Heart right ventricle (tissue), 16 donors: ENCODE results near the gene PCMT1. TPM values are rescaled to one million over a fixed set of nuclear protein-coding genes. Genes with fewer than 3 reads are reported as not detected.

ENCODE experiments used
- ATAC-seq, 8 donors: fragments of 200-7000 bp; cut with Tn5 transposase; one replicate each; pipeline ENCODE4 v1.9.1; 2020; ENCODE audit warnings: mild to moderate bottlenecking in 8 of 8, moderate library complexity in 8 of 8, moderate number of reproducible peaks in 1 of 8
- DNase-seq, 2 donors: peaks; one replicate each; pipeline ENCODE4 v3.0.0-alpha.2; 2020
- H3K27ac ChIP-seq, 10 donors: fragments of 200-600 bp; sonication (generic) in 2 of 10; one replicate each; pipeline versions ENCODE4 v1.5.0 to v1.8.0; 2020 to 2022; ENCODE audit warnings: mild to moderate bottlenecking in 3 of 10
- H3K27me3 ChIP-seq, 7 donors: fragments of 200-600 bp; one replicate each; pipeline ENCODE4 v1.8.0; 2021 to 2022; ENCODE audit warnings: mild to moderate bottlenecking in 2 of 7
- H3K36me3 ChIP-seq, 9 donors: fragments of 200-600 bp; sonication (generic) in 1 of 9; one replicate each; pipeline versions ENCODE4 v1.5.0 to v1.8.0; 2020 to 2022; ENCODE audit warnings: mild to moderate bottlenecking in 2 of 9
- H3K4me1 ChIP-seq, 9 donors: fragments of 200-600 bp; sonication (generic) in 1 of 9; one replicate each; pipeline versions ENCODE4 v1.5.0 to v1.8.0; 2020 to 2022; ENCODE audit warnings: mild to moderate bottlenecking in 4 of 9
- H3K4me3 ChIP-seq, 10 donors: fragments of 200-600 bp; sonication (generic) in 2 of 10; one replicate each; pipeline versions ENCODE4 v1.5.0 to v1.8.0; 2020 to 2022; ENCODE audit warnings: mild to moderate bottlenecking in 7 of 10, moderate library complexity in 2 of 10
- H3K9me3 ChIP-seq, 11 donors: fragments of 200-600 bp in 10 of 11; sonication (generic) in 2 of 11; one replicate each; pipeline versions ENCODE4 v1.5.0 to v1.8.0; 2013 to 2022; ENCODE audit warnings: mild to moderate bottlenecking in 2 of 11, control low read depth in 1 of 11, moderate library complexity in 1 of 11
- WGBS, 2 donors: extraction: QIAGEN DNeasy Blood & Tissue Kit; methylation state at CpG; one replicate each; pipeline ENCODE4 v1.1.7; 2013; ENCODE audit warnings: inconsistent platforms in 1 of 2; 5-methylcytosine and 5-hydroxymethylcytosine counted together
- intact Hi-C, 10 donors: fragments of 100-400 bp; cut with DNase I; formaldehyde crosslinking; loops; one replicate each; pipeline versions ENCODE4 v1.11.1 to v1.14.2; 2022
- polyA plus RNA-seq, 2 donors: library from polyadenylated mRNA; stranded (reverse); fragments of 200-250 nt; gene quantifications; one replicate each; pipeline ENCODE4 v1.2.3, GENCODE V29; 2013
- total RNA-seq, 10 donors: library from RNA; stranded (reverse); fragmentation: NEBNext Ultra II Directional in 3 of 10; extraction: Animal tissue kit (Norgen Biotek cat#: 25700) in 3 of 10; gene quantifications; one replicate each; pipeline versions ENCODE4 v1.2.1 to v1.2.4, GENCODE V29; 2021 to 2023
- TF ChIP-seq, protein P1 (sequence below), 9 donors: fragments of 200-600 bp; sonication (generic) in 2 of 9; IDR thresholded peaks; one replicate each; pipeline versions ENCODE4 v1.5.0 to v1.8.0; 2021 to 2022; ENCODE audit warnings: antibody characterized with exemption in 9 of 9, mild to moderate bottlenecking in 5 of 9, moderate library complexity in 1 of 9
- donor health status: Arrhythmogenic right ventricular cardiomyopathy.
- donor health status: ischemic (EF 13 %, LVEDD 7.1; RV severe dilation, severe dysfunction).
- donor health status: healthy with polysubstance abuse.
- donor health status: DM: no; HTN: yes; CAD: no.
- donor health status: DM: no; HTN: no; CAD: no.
- donor health status: ischemic (EF 25% LVEDD 6.9; RV normal size, moderate dysfunction).
- donor health status: ischemic (EF 25% LVEDD 5.7; RV mildly dilated, moderate dysfunction).
- donor health status: healthy.
- donor health status: DM: yes; HTN: yes; CAD: no.
- donor health status: Ischemic cardiomyopathy.
- donor health status: ischemic (EF 35%, LVEDD 5.7; RV mildly dilated, moderate dysfunction).
- donor health status: nonischemic (EF 11% LVEDD 7.7; RV severe dilation, severe dysfunction).
- donor health status: DM: yes; HTN: yes; CAD: no.
- donor health status: PGD.
- donor health status: ischemic (EF 29% LVEDD 5.4; RV normal size, mild dysfunction).
- donor health status: nonischemic (EF 23%, LVEDD 6.1; RV moderate dilation, normal function).

The PCMT1 gene
- total and polyA plus RNA-seq, 12 donors = 33.3 to 178 (median 151) TPM

DNA sequence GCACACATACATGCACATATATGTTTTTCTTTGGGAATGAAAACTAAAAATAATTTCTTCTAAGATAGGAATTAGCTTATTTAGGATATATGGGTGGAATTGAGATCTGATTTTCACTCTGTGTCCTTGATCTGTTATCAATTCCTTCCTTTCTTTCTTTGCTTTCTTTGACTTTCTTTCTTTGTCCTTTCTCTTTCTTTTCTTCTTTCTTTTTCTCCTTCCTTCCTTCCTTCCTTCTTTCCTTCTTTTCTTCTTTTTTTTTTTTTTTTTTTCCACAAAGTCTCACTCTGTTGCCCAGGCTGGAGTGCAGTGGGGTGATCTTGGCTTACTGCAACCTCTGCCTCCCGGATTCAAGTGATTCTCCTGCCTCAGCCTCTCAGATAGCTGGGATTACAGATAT lies 28.1 kb downstream of the PCMT1 start:
- no peaks in the 10 kb centered on the region for H3K9me3 ChIP-seq
- H3K4me3 ChIP-seq = no peak overlapping the region
- TF ChIP-seq, protein P1, sequence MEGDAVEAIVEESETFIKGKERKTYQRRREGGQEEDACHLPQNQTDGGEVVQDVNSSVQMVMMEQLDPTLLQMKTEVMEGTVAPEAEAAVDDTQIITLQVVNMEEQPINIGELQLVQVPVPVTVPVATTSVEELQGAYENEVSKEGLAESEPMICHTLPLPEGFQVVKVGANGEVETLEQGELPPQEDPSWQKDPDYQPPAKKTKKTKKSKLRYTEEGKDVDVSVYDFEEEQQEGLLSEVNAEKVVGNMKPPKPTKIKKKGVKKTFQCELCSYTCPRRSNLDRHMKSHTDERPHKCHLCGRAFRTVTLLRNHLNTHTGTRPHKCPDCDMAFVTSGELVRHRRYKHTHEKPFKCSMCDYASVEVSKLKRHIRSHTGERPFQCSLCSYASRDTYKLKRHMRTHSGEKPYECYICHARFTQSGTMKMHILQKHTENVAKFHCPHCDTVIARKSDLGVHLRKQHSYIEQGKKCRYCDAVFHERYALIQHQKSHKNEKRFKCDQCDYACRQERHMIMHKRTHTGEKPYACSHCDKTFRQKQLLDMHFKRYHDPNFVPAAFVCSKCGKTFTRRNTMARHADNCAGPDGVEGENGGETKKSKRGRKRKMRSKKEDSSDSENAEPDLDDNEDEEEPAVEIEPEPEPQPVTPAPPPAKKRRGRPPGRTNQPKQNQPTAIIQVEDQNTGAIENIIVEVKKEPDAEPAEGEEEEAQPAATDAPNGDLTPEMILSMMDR (IDR thresholded peaks at IDR 0.05) = no peak
- no peak for ATAC-seq
- H3K36me3 ChIP-seq = peaks cover 0 to 97% (median 18%) of the 10 kb centered on the region in 9 donors
- H3K27me3 ChIP-seq = no peaks in the 10 kb centered on the region
- DNase-seq = no peak
- peaks cover 0 to 14% (median 0%) of the 10 kb centered on the region in 9 donors for H3K4me1 ChIP-seq
- 92 to 100% methylated on average over 1 of the region's 1 CpG for WGBS, 2 donors
- intact Hi-C loops = no loop called here
- H3K27ac ChIP-seq = no peak overlapping the region

DNA sequence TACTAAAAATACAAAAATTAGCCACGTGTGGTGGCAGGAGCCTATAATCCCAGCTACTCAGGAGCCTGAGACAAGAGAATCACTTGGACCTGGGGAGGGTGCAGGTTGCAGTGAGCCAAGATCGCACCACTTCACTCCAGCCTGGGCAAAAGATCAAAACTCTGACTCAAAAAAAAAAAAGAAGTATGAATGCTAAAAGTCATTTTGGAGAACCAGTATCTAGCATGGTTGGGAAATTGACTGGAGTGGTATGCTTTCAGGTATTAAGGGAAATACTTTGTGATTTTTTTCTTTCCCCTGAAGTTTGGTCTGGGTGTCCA lies 30.1 kb downstream of the PCMT1 start:
- H3K4me3 ChIP-seq = no peak overlapping the region

DNA sequence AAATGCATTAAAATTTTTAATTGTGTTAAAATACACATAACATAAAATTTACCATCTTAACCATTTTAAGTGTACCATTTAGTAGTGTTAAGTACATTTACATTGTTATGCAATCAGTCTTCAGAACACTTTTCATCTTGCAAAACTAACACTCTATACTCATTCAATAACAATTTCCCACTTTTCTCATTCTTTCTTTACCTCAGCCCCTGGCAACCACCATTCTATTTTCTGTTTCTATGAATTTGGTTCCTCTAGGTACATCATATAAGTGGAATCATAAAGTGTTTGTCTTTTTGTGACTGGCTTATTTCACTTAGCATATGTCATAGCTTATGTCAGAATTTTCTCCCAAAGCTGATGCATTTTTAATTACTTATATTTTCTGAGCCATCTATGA lies 32.2 kb downstream of the PCMT1 start:
- no peaks in the 10 kb centered on the region for H3K9me3 ChIP-seq
- ATAC-seq (no peak), DNase-seq (no peak)
- H3K36me3 ChIP-seq = peaks cover 0 to 77% (median 0%) of the 10 kb centered on the region in 9 donors
- no peaks in the 10 kb centered on the region for H3K27me3 ChIP-seq
- TF ChIP-seq, protein P1 (IDR thresholded peaks at IDR 0.05) = no peak
- no peak overlapping the region for H3K27ac ChIP-seq
- intact Hi-C loops = no loop called here
- no peak overlapping the region for H3K4me3 ChIP-seq
- H3K4me1 ChIP-seq = peaks cover 0 to 14% (median 0%) of the 10 kb centered on the region in 9 donors

More for the DNA sequence above, 30.1 kb downstream of the PCMT1 start:
- H3K36me3 ChIP-seq = peaks cover 0 to 97% (median 0%) of the 10 kb centered on the region in 9 donors
- no peaks in the 10 kb centered on the region for H3K27me3 ChIP-seq
- WGBS, 2 donors = 32 to 45% methylated on average over 2 of the region's 2 CpGs
- TF ChIP-seq, protein P1 (IDR thresholded peaks at IDR 0.05) = no peak
- ATAC-seq (peak in 7 of 8 donors; percentile 47 to 88 (median 80)), DNase-seq (peak; percentile 6 to 12)
- intact Hi-C loops = no loop called here
- peak overlapping the region in 3 of 10 donors; percentile 6 to 65 (median 14) for H3K27ac ChIP-seq
- peaks cover 0 to 14% (median 0%) of the 10 kb centered on the region in 9 donors for H3K4me1 ChIP-seq
- H3K9me3 ChIP-seq = no peaks in the 10 kb centered on the region

DNA sequence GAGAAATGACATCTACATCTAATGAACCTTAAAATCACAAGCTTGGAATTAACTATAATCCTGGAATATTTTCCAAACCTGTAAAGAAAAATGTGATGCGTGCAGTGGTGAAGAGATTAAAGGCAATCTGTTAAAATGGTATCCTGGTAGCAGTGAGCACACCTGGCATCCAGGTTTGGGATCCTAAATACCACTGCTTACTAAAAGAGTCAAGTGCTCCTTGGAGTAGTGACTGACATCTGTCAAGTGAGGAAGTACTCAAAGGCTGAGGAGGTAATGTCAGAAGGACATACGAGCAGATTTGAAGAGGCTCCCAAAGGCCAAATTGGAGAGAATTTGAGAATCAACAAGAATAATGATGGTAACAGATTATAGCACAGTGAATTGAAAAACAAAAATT lies 32.8 kb downstream of the PCMT1 start:
- Histone ChIP-seq H3K36me3 (peaks cover 0 to 71% (median 0%) of the 10 kb centered on the region in 9 donors), H3K4me1 (peaks cover 0 to 14% (median 0%) of the 10 kb centered on the region in 9 donors), H3K27me3 (no peaks in the 10 kb centered on the region), H3K27ac (no peak overlapping the region), H3K4me3 (no peak overlapping the region), H3K9me3 (no peaks in the 10 kb centered on the region)
- WGBS, 2 donors = 87 to 93% methylated on average over 2 of the region's 2 CpGs
- intact Hi-C loops = no loop called here
- no peak for ATAC-seq
- TF ChIP-seq, protein P1 (IDR thresholded peaks at IDR 0.05) = no peak
- DNase-seq = no peak
